ENCODE measurements around the gene STEAP2.
A peak's percentile ranks its signal among the peaks of the same experiment; 100 is the strongest.
"Not testable (repeated sequence)": the region's sequence is repeated elsewhere in the genome, so short reads cannot be mapped to it uniquely, and the experiment has no call there.

Gene STEAP2

GRCh38 chr7:90211391-90212148 is at the start of gene STEAP2:
Gene STEAP2 (plus strand): TSS chr7:90211740. CDS start chr7:90225083, 13,343 bp downstream.
- DNase-seq (ENCODE audit: low read depth in 2 of 2) = peak; percentile 30 to 37

GRCh38 chr7:90163534-90163933 is 48.0 kb upstream of the STEAP2 start:
- DNase-seq (ENCODE audit: low read depth in 2 of 2) = no peak

- no peak for DNase-seq (ENCODE audit: low read depth in 2 of 2)
Observed at GRCh38 chr7:90165724-90166123, 45.8 kb upstream of the STEAP2 start.

GRCh38 chr7:90166153-90166552 is 45.4 kb upstream of the STEAP2 start:
- DNase-seq (ENCODE audit: low read depth in 2 of 2) = no peak

GRCh38 chr7:90167361-90167760 is 44.2 kb upstream of the STEAP2 start:
- DNase-seq (ENCODE audit: low read depth in 2 of 2) = no peak

- no peak for DNase-seq (ENCODE audit: low read depth in 2 of 2)
Observed at GRCh38 chr7:90169891-90170290, 41.6 kb upstream of the STEAP2 start.

- DNase-seq (ENCODE audit: low read depth in 2 of 2) = no peak
Observed at GRCh38 chr7:90172121-90172520, 39.4 kb upstream of the STEAP2 start.

GRCh38 chr7:90172624-90173023 is 38.9 kb upstream of the STEAP2 start:
- DNase-seq (ENCODE audit: low read depth in 2 of 2) = no peak

GRCh38 chr7:90173127-90173844 is 38.3 kb upstream of the STEAP2 start:
- DNase-seq (ENCODE audit: low read depth in 2 of 2) = no peak

- no peak for DNase-seq (ENCODE audit: low read depth in 2 of 2)
Observed at GRCh38 chr7:90175667-90176066, 35.9 kb upstream of the STEAP2 start.

- DNase-seq (ENCODE audit: low read depth in 2 of 2) = no peak
Observed at GRCh38 chr7:90176195-90176594, 35.3 kb upstream of the STEAP2 start.

GRCh38 chr7:90178166-90178565 is 33.4 kb upstream of the STEAP2 start:
- no peak for DNase-seq (ENCODE audit: low read depth in 2 of 2)

- DNase-seq (ENCODE audit: low read depth in 2 of 2) = no peak
Observed at GRCh38 chr7:90178679-90179278, 32.8 kb upstream of the STEAP2 start.

- DNase-seq (ENCODE audit: low read depth in 2 of 2) = no peak
Observed at GRCh38 chr7:90180011-90180585, 31.4 kb upstream of the STEAP2 start.

GRCh38 chr7:90180649-90181048 is 30.9 kb upstream of the STEAP2 start:
- no peak for DNase-seq (ENCODE audit: low read depth in 2 of 2)

- no peak for DNase-seq (ENCODE audit: low read depth in 2 of 2)
Observed at GRCh38 chr7:90181485-90181884, 30.1 kb upstream of the STEAP2 start.

GRCh38 chr7:90186290-90186689 is 25.2 kb upstream of the STEAP2 start:
- DNase-seq (ENCODE audit: low read depth in 2 of 2) = not testable (repeated sequence)

GRCh38 chr7:90187507-90188050 is 24.0 kb upstream of the STEAP2 start:
- DNase-seq (ENCODE audit: low read depth in 2 of 2) = no peak

- DNase-seq (ENCODE audit: low read depth in 2 of 2) = no peak
Observed at GRCh38 chr7:90188281-90188680, 23.3 kb upstream of the STEAP2 start.

GRCh38 chr7:90190995-90191394 is 20.5 kb upstream of the STEAP2 start:
- no peak for DNase-seq (ENCODE audit: low read depth in 2 of 2)

GRCh38 chr7:90191648-90192047 is 19.9 kb upstream of the STEAP2 start:
- DNase-seq (ENCODE audit: low read depth in 2 of 2) = no peak
